HG02884 (cell line): Measurements from ENCODE around the gene FBXL4.

ENCODE experiments used
- ATAC-seq: cut with Tn5 transposase; IDR thresholded peaks from one replicate; pipeline ENCODE4 v1.9.1; 2021; ENCODE audit warnings: mild to moderate bottlenecking, moderate library complexity; ENCODE audit not compliant: unreplicated experiment

The FBXL4 gene

GRCh38 chr6:98947411-98948292, at the start of gene FBXL4:
Gene FBXL4 (minus strand): TSS chr6:98947946. CDS start chr6:98926988, 20,958 bp downstream.
- peak; percentile 73 for ATAC-seq

GRCh38 chr6:98995116-98995515, 47.4 kb upstream of the FBXL4 start:
- no peak for ATAC-seq

GRCh38 chr6:98992535-98992934, 44.8 kb upstream of the FBXL4 start:
- ATAC-seq: no peak

GRCh38 chr6:98986071-98986615, 38.4 kb upstream of the FBXL4 start:
- no peak for ATAC-seq

GRCh38 chr6:98985391-98985790, 37.6 kb upstream of the FBXL4 start:
- ATAC-seq: no peak

GRCh38 chr6:98984121-98984520, 36.4 kb upstream of the FBXL4 start:
- no peak for ATAC-seq

- no peak for ATAC-seq
Measured at GRCh38 chr6:98981473-98981872, 33.7 kb upstream of the FBXL4 start.

- no peak for ATAC-seq
Measured at GRCh38 chr6:98980819-98981218, 33.1 kb upstream of the FBXL4 start.

- no peak for ATAC-seq
Measured at GRCh38 chr6:98977671-98978292, 30.0 kb upstream of the FBXL4 start.

GRCh38 chr6:98976674-98977385, 29.1 kb upstream of the FBXL4 start:
- ATAC-seq: no peak

GRCh38 chr6:98975421-98975820, 27.7 kb upstream of the FBXL4 start:
- no peak for ATAC-seq

GRCh38 chr6:98974309-98974708, 26.6 kb upstream of the FBXL4 start:
- ATAC-seq: no peak

- ATAC-seq: no peak
Measured at GRCh38 chr6:98973571-98973970, 25.8 kb upstream of the FBXL4 start.

- no peak for ATAC-seq
Measured at GRCh38 chr6:98971303-98971702, 23.6 kb upstream of the FBXL4 start.

GRCh38 chr6:98970469-98970868, 22.7 kb upstream of the FBXL4 start:
- ATAC-seq: no peak

- ATAC-seq: no peak
Measured at GRCh38 chr6:98967616-98968015, 19.9 kb upstream of the FBXL4 start.

- ATAC-seq: no peak
Measured at GRCh38 chr6:98959631-98960030, 11.9 kb upstream of the FBXL4 start.

- no peak for ATAC-seq
Measured at GRCh38 chr6:98958776-98959175, 11.0 kb upstream of the FBXL4 start.

- no peak for ATAC-seq
Measured at GRCh38 chr6:98957450-98957849, 9.7 kb upstream of the FBXL4 start.

GRCh38 chr6:98949589-98949988, 1.8 kb upstream of the FBXL4 start:
- no peak for ATAC-seq

- ATAC-seq: peak; percentile 11
Measured at GRCh38 chr6:98946879-98947410, 801 bp downstream of the FBXL4 start.
